Stimulated activated CD4-positive, alpha-beta T cell treated with anti-CD3 and anti-CD28 coated beads, Interleukin-1b, Interleukin-23, amount 100 ng/mL, for 24 hours (primary cell): ENCODE data around the gene FAM83F.
"Not testable (repeated sequence)": the region's sequence is repeated elsewhere in the genome, so short reads cannot be mapped to it uniquely, and the experiment has no call there.

Source experiments
- DNase-seq, 4 experiments: peaks; one replicate each; pipeline ENCODE4 v3.0.0-alpha.2; 2020; ENCODE audit warnings: low read depth in 4 of 4, low spot score in 1 of 4

FAM83F gene

DNA sequence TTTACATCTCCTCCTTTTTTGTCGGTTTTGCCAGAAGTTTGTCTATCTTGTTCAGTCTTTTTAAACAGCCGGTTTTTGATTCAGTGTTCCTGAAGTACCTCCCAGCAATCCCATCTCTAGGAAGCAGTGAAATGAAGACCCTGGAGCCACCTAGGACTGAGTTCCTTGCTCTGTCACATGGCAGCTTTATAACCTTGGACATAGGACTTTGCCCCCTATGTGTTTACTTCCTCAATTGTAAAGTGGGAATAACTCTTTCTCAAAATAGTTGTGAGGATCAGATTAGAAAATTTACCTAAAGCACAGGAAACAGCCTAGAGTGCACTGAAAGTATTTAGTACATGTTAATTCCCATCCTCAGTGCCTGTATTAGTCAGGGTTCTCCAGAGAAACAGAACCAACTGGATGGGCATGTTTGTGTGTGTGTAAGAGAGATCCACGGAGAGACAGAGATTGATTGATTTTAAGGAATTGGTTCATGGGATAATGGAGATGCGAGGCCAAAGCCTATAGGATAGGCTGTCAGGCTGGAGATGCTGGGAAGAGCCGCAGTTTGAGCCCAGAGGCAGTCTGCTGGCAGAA, 20.0 kb downstream of the FAM83F start:
- DNase-seq: no peak

- DNase-seq: no peak
Measured at GRCh38 chr22:40015358-40015976, 20.7 kb downstream of the FAM83F start.

GRCh38 chr22:40018051-40018450, 23.3 kb downstream of the FAM83F start:
- DNase-seq: no peak

DNA sequence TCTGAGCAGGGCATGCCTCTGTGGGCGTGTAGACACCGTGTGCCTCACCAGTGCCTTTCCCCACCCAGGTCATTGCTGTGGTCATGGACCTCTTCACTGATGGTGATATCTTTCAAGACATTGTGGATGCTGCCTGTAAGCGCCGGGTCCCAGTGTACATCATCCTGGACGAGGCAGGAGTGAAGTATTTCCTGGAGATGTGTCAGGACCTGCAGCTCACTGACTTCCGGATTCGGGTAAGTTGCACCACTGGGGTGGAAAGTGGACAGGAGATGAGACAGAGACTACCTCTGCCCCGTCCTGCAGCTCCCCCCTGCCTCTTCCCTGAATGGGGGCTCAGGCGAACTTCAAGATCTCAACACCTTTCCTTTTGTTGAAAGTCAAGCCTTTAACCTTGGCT, 24.3 kb downstream of the FAM83F start:
- no peak for DNase-seq

GRCh38 chr22:40020956-40021355, 26.2 kb downstream of the FAM83F start:
- no peak for DNase-seq

- DNase-seq: no peak
Measured at GRCh38 chr22:40021401-40022000, 26.7 kb downstream of the FAM83F start.

DNA sequence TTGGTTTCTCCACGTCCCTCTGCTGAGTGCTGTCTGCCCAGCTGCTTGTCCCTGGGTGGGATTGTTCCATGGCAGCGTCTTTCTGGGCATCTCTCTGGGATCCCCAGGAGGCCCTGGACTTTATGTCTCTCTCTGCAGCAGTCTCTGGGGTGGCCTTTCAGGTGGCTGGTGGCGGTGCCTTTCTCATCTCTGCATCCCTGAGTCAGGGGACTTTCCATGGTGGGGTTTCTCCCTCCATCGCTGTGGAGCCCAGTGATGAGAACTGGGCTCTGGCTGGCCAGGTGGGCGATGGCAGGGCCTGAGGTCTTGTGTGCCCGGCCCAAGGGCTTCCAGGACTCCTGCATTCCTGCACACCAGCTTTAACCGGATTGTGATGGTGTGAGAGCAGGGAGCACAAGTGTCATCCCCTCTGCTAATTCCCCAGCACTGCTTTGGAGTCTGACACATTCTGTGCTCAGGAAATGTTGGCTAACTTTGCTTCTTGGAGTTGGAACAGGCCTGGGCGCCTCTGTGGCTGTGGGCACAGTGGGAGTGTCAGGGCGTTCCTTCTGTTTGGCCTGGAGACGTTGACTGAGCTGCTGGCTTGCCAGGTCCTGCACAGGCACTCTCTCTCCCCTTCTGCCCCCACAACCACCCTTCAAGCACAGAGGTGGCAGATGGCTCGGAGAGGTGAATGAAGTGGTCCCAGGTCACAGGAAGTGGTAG, 27.9 kb downstream of the FAM83F start:
- no peak for DNase-seq

GRCh38 chr22:40023341-40023841, 28.6 kb downstream of the FAM83F start:
- no peak for DNase-seq

GRCh38 chr22:40024201-40025061, 29.7 kb downstream of the FAM83F start:
- peak; percentile 39 to 52 (median 44) for DNase-seq

DNA sequence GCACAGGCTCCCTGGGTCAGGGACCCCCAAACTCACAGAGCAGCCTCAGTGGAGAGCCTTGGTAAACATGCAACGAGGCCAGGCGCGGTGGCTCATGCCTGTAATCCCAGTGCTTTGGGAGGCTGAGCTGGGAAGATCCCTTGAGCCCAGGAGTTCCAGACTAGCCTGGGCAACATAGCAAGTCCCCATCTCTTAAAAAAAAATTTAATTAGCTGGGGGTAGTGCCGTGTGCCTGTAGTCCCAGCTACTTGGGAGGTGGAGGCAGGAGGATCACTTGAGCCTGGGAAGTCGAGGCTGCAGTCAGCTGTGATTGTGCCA, 30.3 kb downstream of the FAM83F start:
- DNase-seq: not testable (repeated sequence)

GRCh38 chr22:40025856-40026255, 31.1 kb downstream of the FAM83F start:
- no peak for DNase-seq

GRCh38 chr22:40026641-40027040, 31.9 kb downstream of the FAM83F start:
- no peak for DNase-seq

DNA sequence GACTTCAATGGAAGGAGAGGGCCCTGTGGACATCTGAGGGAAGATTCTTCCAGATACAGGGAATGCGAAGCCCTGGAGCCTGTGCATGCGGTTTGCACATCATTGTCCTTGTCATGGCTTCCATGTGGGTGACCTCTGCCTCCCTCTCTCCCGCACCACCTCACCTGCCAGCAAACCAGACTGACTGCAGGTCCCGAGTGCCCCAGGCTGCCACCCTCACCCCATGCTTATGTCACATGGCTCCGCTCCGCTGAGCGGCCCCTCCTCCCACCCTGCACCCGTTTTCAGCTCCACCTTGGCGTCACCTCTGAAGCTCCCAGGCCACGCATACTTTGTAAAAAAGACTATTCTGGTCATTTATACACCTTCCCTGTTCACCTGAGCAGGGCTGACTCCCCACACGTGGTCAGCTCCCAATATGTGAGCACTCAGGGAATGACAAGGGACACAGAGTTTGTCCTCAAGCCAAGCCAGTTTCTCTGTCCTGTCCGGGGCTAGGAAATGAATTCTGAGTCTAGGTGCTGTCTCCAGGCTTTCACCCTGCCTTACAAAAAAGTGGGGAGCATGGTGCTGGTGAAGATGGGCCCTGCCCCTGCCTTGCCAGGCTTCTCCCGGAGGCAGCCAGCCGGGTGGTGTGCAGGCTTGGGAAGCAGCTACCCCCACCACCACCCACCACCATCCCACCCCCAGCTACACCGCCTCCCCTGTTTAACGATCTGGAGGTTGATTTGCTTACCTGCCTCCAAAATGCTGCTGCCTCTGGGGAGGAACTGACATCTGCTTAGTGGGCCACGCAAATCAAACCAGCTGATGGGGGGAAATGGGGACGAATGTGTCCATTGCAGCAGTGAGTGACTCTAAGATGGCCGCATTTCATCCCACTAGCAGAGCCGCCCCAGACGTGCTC, 32.7 kb downstream of the FAM83F start:
- no peak for DNase-seq

DNA sequence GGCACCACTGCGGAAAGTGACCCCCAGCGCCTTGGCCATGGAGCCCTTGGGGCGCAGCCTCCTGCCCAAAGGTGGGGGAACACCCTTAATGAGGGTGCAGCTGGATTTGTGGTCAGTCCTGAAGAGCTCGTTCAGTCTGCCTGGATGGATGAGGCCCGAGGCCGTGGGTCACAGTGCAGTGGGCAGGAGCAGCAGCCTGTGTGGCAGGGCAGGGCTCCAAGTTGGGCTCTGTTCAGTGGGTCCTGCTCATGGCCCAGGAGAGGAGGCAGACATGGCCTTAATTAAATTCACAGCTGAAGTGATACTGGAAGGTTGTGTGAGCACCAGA, 33.3 kb downstream of the FAM83F start:
- DNase-seq: no peak

DNA sequence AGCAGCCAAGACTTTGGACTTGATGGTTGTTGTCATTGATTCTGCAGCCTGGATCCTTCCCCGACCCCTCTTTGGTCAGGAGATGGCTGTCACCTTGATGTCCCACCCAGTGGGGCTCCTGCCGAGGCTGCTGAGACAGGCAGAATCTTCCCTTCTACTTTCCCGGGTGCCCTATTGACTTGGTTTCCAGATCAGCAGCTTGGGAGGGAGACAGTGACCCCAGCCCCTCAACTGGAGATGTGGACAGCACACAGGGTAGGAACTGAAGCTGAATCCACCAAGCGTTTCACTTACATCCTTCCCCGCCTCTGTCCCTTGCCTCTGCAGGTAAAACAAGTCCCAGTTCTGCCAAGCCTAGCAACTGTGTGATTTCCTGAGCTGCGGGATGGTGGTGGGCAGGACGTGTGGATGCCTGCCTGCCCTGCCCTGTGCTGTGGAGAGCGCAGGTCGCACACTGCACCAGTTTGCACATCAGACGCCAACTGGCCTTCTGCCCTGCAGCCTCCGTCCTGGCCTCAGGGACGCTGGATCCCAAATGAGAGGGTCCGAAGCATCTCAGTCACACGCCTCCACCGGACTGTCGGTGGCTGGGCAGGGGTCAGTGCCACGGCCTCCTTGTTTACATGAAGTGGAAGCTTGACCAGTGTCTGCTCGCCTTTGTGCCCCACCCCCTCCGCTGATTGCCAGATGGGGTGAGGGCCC, 34.6 kb downstream of the FAM83F start:
- DNase-seq: no peak

DNA sequence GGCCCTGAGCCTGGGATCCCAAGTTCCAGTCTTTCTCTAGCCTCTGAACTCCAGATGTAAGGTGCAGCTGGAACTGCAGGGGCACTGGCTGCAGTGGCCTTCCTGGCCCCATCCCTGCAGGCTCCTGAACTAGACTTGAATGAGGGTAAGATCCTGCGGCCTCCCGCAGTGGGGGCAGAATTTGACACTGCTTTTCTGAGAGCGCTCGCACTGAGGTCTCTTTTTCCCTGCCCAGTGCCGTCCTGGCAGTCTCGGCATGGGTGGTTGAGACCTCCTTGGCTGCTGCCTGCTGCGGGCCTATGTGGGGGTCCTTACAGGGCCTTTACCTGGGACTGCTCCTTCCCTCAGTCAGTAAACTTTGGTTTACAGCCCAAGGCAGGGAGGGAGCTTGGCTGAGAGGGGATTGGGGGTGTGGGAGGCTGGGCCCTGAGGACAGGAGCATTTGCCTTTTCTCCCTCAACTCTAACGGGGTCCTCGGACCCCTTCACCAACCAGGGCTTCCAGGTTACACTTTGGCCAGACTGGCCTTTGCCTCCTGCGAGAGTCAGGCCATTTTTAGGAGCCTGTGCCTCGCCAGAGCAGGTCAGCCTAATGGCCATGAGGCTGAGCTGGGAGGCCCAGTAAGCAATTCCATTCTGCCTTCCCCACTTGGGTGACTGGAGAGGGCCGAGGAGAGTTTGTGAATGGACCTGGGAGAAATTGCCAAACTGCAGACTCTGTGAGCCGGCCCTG, 35.4 kb downstream of the FAM83F start:
- no peak for DNase-seq

- DNase-seq: no peak
Measured at GRCh38 chr22:40030758-40031095, 36.0 kb downstream of the FAM83F start.

- no peak for DNase-seq
Measured at GRCh38 chr22:40031766-40032470, 37.2 kb downstream of the FAM83F start.
